Measurements from ENCODE around the gene ASPDH. TPM values are rescaled to one million over a fixed set of nuclear protein-coding genes. Genes with fewer than 3 reads are reported as not detected.

Gene ASPDH
- total RNA-seq, 2 experiments from 2014 or later: not detected

DNA sequence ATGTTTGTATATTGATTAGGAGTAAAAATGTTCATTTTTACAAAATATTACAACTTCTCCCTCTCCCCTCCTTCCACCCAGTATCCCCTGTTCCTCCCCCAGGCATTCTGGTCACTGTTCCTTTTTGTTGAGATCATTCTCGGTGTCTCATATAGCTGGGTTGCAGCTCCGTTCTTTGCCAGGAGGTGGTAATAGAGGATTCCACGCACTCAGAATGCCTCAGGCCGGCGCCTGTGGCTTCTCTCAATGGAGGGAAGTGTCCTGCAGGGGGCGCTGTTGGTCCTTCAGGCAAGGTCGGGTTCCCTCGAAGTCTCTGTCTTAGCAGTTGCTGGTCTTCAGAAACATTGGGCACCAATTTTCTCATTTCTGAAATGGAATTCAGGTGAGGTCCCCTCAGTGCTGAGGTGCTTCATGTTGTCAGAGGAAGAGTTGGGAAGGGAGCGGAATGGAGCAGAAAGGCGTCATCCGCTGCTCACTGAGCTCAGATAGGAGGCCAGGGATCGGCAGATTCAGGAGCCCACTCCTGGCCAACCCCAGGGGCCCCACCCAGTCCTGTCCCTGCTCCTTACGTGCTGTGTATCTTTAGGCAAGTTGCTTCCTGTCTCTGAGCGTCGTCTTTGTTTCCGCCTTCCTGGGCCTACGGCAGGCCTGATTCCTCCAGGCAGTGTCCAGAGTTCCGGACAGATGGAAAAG is 26.7 kb downstream of the ASPDH start:
- TF ChIP-seq, protein P1, sequence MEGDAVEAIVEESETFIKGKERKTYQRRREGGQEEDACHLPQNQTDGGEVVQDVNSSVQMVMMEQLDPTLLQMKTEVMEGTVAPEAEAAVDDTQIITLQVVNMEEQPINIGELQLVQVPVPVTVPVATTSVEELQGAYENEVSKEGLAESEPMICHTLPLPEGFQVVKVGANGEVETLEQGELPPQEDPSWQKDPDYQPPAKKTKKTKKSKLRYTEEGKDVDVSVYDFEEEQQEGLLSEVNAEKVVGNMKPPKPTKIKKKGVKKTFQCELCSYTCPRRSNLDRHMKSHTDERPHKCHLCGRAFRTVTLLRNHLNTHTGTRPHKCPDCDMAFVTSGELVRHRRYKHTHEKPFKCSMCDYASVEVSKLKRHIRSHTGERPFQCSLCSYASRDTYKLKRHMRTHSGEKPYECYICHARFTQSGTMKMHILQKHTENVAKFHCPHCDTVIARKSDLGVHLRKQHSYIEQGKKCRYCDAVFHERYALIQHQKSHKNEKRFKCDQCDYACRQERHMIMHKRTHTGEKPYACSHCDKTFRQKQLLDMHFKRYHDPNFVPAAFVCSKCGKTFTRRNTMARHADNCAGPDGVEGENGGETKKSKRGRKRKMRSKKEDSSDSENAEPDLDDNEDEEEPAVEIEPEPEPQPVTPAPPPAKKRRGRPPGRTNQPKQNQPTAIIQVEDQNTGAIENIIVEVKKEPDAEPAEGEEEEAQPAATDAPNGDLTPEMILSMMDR (IDR thresholded peaks at IDR 0.05): peak; percentile 74
- Mint-ChIP-seq H3K27ac (no peak overlapping the region), H3K4me3 (no peak overlapping the region), H3K27me3 (no peaks in the 10 kb centered on the region), H3K9me3 (peaks cover 5% of the 10 kb centered on the region), H3K36me3 (ENCODE audit: low read depth) (peaks cover 21% of the 10 kb centered on the region), H3K4me1 (ENCODE audit: low read depth) (peaks cover 16% of the 10 kb centered on the region)
- ATAC-seq (peak; percentile 78), DNase-seq (peak; percentile 90)
- ChIA-PET POLR2A (interaction anchor here (1.0 kb wide), 1 partner anchor 24 kb away, joined by 3 read pairs; the partner anchor contains the start of gene JOSD2), CTCF (interaction anchor here (0.6 to 1.8 kb wide), 8 partner anchors 8 to 146 kb away, joined by 3 to 6 read pairs (median 4); partner anchors contain the start of gene JOSD2)
- intact Hi-C loops (cut with micrococcal nuclease): no loop called here

DNA sequence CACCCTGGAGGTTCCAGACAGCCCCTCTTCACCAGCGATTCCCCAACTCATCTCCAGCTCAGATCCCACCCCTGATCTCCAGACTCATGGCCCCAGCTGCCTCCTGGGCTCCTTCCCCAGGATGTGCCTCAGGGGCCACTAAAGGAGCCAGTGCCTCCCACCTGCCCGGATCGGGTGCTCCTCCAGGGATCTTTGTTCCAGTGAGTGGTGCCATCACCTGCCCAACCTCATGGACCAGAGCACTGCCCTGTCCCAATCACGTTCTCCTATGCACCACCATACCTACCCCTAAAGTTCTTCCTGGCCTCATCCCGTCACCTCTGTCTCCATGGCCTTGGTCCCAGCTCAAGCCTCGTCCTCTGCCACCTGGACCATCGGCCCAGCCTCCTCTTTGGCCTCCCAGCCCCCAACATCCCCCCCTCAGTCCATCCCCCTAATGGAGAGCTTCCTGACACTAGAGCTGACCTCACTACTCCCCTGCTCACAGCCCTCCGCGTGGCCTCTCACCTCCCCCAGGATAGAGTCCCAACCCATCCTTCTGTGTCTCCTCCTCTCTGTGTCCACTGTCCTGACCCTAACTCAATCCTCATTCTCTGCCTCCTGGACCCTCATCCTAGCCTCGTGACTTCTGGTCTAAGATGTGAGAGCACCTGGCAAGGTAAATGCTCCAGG is 28.3 kb downstream of the ASPDH start:
- TF ChIP-seq, protein P1 (IDR thresholded peaks at IDR 0.05): no peak
- Mint-ChIP-seq H3K27me3 (no peaks in the 10 kb centered on the region), H3K36me3 (ENCODE audit: low read depth) (peaks cover 23% of the 10 kb centered on the region), H3K27ac (no peak overlapping the region), H3K4me3 (no peak overlapping the region), H3K4me1 (ENCODE audit: low read depth) (peaks cover 4% of the 10 kb centered on the region), H3K9me3 (peaks cover 5% of the 10 kb centered on the region)
- intact Hi-C loops (cut with micrococcal nuclease): no loop called here
- POLR2A ChIA-PET: no interaction called here
- CTCF ChIA-PET: interaction anchor here (0.7 to 1.5 kb wide), 2 partner anchors 116 to 145 kb away, joined by 3 to 4 read pairs; no protein-coding TSS in a partner anchor
- ATAC-seq (no peak), DNase-seq (no peak)

DNA sequence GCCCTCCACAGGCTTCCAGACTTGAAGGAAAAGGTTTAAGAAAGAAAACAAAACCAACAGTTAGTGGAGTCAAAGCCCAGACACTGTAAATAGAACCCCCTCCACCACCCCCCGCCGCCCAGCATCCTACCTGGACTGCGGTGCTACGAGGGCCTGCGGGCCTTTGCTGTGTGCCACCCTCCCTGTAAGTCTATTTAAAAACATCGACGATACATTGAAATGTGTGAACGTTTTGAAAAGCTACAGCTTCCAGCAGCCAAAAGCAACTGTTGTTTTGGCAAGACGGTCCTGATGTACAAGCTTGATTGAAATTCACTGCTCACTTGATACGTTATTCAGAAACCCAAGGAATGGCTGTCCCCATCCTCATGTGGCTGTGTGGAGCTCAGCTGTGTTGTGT is 30.8 kb downstream of the ASPDH start:
- Mint-ChIP-seq H3K4me3 (no peak overlapping the region), H3K4me1 (ENCODE audit: low read depth) (peaks cover 10% of the 10 kb centered on the region), H3K27ac (no peak overlapping the region), H3K27me3 (no peaks in the 10 kb centered on the region), H3K9me3 (peaks cover 5% of the 10 kb centered on the region), H3K36me3 (ENCODE audit: low read depth) (peaks cover 31% of the 10 kb centered on the region)
- DNase-seq: no peak
- intact Hi-C loops (cut with micrococcal nuclease): no loop called here
- TF ChIP-seq, protein P1 (IDR thresholded peaks at IDR 0.05): no peak
- ChIA-PET POLR2A (no interaction called here), CTCF (no interaction called here)
- no peak for ATAC-seq

DNA sequence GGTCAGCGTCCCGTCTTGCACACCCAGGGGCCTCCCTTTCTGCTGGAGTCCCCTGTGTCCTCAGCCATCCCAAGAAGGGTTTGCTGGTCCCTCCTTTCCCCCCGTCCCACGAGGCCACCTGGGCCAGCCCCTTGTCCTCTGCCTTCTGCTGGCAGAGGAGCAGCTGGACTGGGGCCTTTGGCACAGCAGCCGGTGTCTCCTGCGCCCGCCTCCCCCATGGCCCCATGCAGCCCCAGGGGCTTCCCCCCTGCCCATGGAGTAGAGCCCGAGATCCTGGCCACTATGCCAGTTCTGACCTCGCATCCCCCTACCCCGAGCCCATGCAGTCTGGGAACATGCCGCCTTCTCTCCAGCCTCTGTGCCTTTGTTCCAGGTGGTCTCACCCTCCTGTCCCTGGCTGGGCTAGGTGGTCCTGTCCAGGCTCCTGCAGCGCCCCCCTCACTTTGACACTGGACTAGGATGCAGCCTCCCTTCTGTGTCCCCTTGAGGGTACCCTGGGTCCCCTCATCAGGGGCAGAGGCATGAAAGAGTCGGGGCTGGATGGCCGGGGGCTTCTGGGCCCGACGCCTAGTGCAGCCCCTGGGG is 31.4 kb downstream of the ASPDH start:
- H3K36me3 Mint-ChIP-seq (ENCODE audit: low read depth): peaks cover 36% of the 10 kb centered on the region

More for the DNA sequence above, 31.4 kb downstream of the ASPDH start:
- Mint-ChIP-seq H3K27ac (no peak overlapping the region), H3K9me3 (peaks cover 5% of the 10 kb centered on the region), H3K4me1 (ENCODE audit: low read depth) (peaks cover 13% of the 10 kb centered on the region), H3K4me3 (no peak overlapping the region), H3K27me3 (no peaks in the 10 kb centered on the region)
- ChIA-PET POLR2A (no interaction called here), CTCF (no interaction called here)
- TF ChIP-seq, protein P1 (IDR thresholded peaks at IDR 0.05): no peak
- intact Hi-C loops (cut with micrococcal nuclease): no loop called here
- ATAC-seq (no peak), DNase-seq (no peak)
